ENCODE results near the gene ERP44.

DNA sequence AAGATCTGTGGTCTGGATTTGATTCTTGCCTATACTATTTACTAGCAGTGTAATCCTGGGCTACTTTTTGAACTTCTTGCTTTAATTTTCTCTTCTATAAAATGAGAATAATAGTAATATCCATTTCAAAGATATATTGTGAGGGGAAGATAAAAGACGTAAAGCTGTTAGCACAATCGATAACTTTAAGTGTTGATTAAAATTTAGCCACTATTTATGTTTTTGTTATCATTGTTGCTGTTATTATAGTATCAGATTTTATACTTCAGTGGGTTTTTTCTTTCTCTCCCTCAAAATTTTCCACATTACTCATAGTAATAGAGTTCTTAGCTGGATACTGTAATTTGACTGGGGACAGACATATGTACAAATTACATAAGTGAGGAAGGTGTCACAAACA, 150.3 kb downstream of the ERP44 start:
- TF ChIP-seq, protein P1, sequence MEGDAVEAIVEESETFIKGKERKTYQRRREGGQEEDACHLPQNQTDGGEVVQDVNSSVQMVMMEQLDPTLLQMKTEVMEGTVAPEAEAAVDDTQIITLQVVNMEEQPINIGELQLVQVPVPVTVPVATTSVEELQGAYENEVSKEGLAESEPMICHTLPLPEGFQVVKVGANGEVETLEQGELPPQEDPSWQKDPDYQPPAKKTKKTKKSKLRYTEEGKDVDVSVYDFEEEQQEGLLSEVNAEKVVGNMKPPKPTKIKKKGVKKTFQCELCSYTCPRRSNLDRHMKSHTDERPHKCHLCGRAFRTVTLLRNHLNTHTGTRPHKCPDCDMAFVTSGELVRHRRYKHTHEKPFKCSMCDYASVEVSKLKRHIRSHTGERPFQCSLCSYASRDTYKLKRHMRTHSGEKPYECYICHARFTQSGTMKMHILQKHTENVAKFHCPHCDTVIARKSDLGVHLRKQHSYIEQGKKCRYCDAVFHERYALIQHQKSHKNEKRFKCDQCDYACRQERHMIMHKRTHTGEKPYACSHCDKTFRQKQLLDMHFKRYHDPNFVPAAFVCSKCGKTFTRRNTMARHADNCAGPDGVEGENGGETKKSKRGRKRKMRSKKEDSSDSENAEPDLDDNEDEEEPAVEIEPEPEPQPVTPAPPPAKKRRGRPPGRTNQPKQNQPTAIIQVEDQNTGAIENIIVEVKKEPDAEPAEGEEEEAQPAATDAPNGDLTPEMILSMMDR (IDR thresholded peaks at IDR 0.05): no peak
- TF ChIP-seq POLR2A (IDR thresholded peaks at IDR 0.05) (no peak), POLR2AphosphoS5 (IDR thresholded peaks at IDR 0.05) (no peak)

All from suprapubic skin (tissue), 4 donors.